Measurements from ENCODE around the gene LEO1. TPM values are rescaled to one million over a fixed set of nuclear protein-coding genes. Genes with fewer than 3 reads are reported as not detected.

LEO1 gene
- polyA plus RNA-seq, 3 donors, result 30.3 to 40.4 (median 39.1) TPM

DNA sequence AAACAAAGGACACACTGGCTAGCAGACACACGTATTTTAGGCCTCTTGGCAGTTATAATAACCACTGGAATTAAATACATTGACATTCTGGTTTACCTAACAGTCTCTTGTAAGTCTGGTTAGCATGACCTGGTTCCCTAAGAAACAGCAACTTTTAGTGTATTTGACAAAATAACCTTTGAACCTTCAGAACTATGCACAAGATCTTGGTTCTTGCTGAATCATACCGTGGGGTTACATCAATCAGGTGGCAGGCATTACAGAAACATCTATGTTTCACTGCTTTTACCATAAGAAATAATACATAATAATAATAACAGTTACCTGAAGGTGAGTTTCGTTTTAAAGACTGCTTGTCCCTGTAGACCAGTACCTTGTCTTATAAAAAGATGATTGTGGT, 18.8 kb downstream of the LEO1 start:
- DNase-seq (ENCODE audit: extremely low read depth in 1 of 11, low read depth in 9 of 11, low spot score in 4 of 11), result no peak

DNA sequence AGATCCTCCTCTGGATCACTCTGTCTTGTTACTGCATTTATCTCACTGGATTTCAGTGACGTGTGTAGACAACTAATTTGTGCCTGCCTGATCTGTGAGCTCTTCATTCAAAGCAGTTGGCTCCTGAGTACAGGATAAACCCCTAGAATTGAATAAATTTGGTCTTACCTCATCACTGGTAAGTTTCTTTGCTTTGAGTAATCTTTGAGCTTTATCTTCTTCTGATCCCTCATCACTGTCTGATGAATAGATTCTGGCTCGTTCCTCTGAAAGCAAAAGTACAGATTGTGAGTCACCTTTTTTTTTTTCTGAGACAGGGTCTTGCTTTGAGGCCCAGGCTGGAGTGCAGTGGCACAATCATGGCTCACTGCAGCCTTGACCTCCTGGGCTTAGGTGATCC, 24.5 kb downstream of the LEO1 start:
- no peak for DNase-seq (ENCODE audit: extremely low read depth in 1 of 11, low read depth in 9 of 11, low spot score in 4 of 11)

DNA sequence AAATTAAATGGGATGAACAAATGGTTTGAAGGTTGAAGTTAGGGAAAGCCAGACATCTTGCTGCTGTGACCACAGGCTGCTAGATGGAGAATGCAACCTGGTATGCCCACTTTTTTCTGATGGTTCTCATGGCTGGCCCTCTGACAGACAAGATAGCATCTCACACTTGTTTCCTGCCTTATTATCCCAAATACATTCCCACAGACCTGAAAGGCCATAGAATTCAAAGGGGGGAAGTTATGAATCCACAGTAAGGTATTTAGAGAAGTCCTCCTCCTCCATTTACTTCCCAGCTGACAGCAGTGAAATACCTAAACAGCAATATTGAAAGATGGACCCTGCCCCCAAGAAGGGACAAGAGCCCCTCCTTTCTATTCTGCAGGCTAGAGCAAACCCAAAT, 32.4 kb downstream of the LEO1 start:
- no peak for DNase-seq (ENCODE audit: extremely low read depth in 1 of 11, low read depth in 9 of 11, low spot score in 4 of 11)

DNA sequence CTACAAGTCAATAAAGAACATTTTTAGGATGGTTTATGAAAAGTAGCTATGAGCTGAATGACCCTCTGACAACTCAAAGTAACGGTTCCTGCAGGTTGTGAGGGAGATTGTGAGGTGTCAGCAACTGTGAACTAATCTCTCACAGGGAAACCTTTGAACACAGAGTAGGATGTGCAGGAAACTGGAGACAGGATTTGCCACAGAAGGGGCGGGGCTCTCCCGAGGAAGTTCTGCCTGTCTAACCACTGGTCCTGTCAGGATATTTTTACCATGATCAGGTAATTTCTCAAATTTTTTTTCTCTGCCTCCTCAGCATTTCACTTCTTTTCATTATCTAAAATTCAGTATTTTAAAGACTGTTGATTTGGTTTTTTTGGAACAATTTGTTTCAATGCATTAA, 33.3 kb downstream of the LEO1 start:
- no peak for DNase-seq (ENCODE audit: extremely low read depth in 1 of 11, low read depth in 9 of 11, low spot score in 4 of 11)

DNA sequence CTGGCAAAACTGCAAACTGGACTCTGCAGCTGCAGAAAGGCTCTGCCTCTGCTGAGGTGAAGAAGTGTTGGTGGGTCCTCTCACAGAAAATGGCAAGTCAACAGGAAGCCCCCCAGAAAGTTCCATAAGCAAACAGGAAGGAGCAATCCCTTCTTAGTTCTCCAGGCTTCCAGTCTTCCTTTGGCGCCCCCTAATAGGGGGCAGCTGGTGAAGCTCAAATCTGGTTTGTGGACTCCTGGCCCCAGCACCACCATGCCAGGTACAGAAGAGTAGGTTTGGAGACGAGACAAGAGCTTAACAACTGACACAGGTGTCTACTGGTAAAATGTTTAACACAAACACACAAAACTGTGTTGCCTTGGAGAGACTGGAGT, 35.5 kb downstream of the LEO1 start:
- DNase-seq (ENCODE audit: extremely low read depth in 1 of 11, low read depth in 9 of 11, low spot score in 4 of 11), result no peak

DNA sequence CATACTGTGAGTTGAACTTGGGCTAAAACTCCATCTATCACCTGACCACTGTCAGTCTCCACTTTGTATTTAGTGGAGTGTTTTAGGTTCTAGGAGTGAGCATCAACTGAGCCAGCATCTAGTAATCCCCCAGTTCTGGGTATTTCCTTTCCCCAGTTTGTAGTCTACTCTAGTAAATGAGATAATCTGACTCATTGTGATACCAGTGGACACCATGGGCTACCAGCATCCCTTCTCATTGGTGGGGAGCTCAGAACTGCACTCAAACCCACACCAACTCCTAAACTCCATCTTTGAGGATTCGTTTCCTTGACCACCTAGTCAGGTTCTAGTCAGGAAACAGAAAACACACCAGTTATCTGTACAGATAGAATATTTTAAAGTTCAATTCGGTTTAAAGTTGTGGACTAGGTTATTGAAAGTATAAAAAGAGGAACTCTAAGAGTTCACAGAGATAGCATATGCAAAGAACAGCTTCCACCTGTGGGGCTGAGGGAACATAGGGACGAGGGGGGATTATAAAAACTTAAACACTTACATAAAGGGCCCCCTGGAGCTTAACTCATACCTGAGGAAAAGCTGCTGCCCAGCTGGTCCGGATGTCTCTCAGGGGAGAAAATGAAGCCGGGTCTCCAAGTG, 36.0 kb downstream of the LEO1 start:
- DNase-seq (ENCODE audit: extremely low read depth in 1 of 11, low read depth in 9 of 11, low spot score in 4 of 11), result no peak

GRCh38 chr15:51932161-51932560, 39.4 kb downstream of the LEO1 start:
- no peak for DNase-seq (ENCODE audit: extremely low read depth in 1 of 11, low read depth in 9 of 11, low spot score in 4 of 11)

GRCh38 chr15:51931638-51932037, 39.9 kb downstream of the LEO1 start:
- DNase-seq (ENCODE audit: extremely low read depth in 1 of 11, low read depth in 9 of 11, low spot score in 4 of 11), result no peak

DNA sequence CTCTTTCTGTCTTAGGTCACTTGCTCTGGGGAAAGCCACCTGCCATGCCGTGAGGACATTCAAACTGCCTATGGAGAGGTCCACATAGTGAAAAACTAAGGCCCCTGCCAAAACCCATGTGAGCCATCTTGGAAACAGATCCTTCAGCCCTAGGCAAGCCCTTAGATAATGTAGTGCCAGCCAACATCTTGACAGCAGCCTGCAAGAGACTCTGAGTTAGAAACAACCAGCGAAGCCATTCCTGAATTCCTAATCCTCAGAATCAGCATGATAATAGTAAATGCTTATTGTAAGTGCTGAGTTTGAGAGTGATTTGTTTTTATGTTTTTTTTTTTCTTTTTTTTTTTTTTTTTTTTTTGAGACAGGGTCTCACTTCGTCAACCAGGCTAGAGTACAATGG, 40.6 kb downstream of the LEO1 start:
- no peak for DNase-seq (ENCODE audit: extremely low read depth in 1 of 11, low read depth in 9 of 11, low spot score in 4 of 11)

GRCh38 chr15:51926809-51927208, 44.8 kb downstream of the LEO1 start:
- DNase-seq (ENCODE audit: extremely low read depth in 1 of 11, low read depth in 9 of 11, low spot score in 4 of 11), result no peak

GRCh38 chr15:51924156-51925068, 47.2 kb downstream of the LEO1 start:
- no peak for DNase-seq (ENCODE audit: extremely low read depth in 1 of 11, low read depth in 9 of 11, low spot score in 4 of 11)

DNA sequence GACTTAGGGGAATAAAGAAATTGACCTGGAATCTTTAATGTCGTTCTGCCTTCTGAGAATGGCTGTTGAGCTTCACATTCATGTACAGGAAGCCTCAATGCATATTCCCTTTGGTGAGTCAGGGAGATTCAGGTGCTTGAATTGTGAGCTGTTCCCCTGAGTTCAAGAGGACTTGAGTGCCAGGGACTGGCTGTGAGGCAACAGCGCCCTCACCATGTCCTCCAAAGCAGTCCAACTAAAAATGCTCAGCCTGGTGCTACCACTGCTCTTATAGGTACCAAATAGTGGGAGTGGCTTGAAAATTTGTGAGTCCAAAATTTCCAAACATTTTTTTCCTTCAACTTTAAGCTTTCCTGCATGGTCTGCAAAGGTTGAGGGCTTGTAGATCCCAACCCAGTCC, 54.1 kb downstream of the LEO1 start:
- no peak for DNase-seq (ENCODE audit: extremely low read depth in 1 of 11, low read depth in 9 of 11, low spot score in 4 of 11)

DNA sequence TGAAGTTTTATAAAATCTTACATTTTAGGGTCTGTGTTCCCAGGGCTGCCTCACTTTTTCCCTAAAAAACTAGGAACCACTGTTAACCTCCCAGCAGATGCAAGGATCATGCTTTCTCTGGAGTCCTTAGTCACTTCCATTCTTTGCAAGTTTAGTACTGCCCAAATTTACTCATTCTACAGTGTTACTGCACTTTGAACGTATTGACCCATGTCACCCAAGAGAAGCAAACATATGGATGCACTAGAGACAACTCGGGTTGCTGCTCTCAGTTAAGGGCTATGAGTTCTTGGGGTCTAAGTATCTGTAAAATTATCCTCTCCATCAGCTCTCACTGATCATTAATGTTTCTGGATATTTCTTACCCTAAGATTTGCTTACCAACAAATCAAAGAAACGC, 59.0 kb downstream of the LEO1 start:
- DNase-seq (ENCODE audit: extremely low read depth in 1 of 11, low read depth in 9 of 11, low spot score in 4 of 11), result no peak

DNA sequence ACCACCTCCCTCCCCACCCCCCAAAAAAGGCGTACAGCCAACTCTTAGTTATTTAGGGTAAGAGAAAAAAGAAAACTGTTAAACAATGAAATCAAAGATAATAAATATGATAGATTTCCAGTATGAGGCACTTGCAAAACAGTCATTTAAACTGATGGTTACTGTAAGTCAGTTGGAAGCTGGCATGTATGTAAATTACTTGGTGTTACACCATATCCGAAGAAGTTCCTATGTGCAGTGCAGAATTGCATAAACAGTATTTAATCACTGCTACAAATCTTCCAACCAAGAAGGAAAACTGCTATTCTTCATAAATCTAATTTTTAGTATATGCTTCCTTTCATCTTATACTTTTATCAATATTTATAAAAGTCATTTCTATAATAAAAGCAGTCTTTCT, 62.0 kb downstream of the LEO1 start:
- no peak for DNase-seq (ENCODE audit: extremely low read depth in 1 of 11, low read depth in 9 of 11, low spot score in 4 of 11)

GRCh38 chr15:51908316-51908715, 63.3 kb downstream of the LEO1 start:
- DNase-seq (ENCODE audit: extremely low read depth in 1 of 11, low read depth in 9 of 11, low spot score in 4 of 11), result no peak

DNA sequence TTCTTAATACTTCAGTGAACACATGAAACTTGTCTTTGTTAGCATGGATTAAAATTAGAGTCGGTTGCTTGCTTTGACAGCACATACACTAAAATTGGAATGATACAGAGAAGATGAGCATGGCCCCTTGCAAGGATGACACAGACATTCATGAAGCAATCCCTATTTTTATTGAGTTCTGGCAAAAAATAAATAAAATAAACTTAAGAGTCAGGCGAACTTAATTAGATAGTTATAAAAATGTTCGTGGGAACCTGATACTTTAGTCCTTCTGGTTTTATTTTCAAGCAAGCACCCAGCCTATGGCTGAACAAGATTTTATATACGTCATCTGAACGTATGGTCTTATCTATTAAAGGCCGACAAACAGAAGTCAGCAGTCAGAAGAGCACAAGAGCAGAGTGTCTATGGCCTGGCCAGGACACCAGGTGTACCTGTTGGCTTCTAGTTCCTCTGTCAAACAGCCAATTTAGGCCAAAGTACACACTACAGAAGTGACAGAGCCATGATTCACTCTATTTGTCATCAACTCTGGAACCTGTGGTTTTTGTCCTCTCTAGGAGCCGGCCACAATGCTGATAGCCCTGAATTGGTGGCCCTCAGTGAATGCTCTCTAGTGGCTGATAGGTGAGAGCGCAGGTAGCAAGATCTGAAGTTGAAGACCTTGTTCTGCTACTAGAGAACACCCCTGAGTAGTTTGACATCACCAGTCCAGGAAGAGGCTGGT, 64.3 kb downstream of the LEO1 start:
- no peak for DNase-seq (ENCODE audit: extremely low read depth in 1 of 11, low read depth in 9 of 11, low spot score in 4 of 11)

DNA sequence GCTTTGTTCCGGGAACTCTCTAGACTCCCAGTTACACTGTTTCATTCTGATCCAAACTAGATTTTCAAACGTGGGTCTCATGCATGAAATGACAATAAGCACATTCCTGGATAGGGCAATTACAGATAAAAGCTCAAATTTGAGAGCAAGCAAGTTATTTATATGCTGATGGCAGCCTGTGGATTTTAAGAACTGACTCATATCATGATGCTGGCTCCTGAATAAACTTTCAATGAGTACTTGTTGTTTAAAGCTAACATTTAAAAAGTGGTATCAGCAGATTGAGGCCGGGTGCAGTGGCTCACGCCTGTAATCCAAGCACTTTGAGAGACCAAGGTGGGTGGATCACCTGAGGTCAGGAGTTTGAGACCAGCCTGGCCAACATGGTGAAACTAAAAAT, 66.6 kb downstream of the LEO1 start:
- no peak for DNase-seq (ENCODE audit: extremely low read depth in 1 of 11, low read depth in 9 of 11, low spot score in 4 of 11)

DNA sequence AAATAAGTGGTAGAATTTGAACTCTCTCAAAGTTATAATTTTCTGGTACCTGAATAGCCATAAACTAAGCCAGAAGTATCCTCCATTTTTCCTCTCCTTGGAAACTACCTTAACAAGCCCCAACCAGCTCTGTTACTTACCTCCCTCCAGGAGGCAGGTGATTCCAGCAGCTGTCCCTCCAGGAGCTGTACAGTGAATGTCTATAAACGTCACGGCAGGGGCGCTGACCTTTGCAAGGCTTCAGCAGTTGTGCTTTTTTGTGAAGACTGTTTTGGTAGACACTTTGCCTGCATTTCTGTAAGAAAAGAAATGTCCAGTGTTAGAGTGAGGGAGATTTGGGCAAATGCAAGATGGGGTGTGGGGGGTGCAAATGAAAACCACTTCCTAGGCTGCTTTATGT, 67.2 kb downstream of the LEO1 start:
- DNase-seq (ENCODE audit: extremely low read depth in 1 of 11, low read depth in 9 of 11, low spot score in 4 of 11), result no peak

- DNase-seq (ENCODE audit: extremely low read depth in 1 of 11, low read depth in 9 of 11, low spot score in 4 of 11), result no peak
These were observed 82.1 kb downstream of the LEO1 start for GRCh38 chr15:51889486-51889885.

DNA sequence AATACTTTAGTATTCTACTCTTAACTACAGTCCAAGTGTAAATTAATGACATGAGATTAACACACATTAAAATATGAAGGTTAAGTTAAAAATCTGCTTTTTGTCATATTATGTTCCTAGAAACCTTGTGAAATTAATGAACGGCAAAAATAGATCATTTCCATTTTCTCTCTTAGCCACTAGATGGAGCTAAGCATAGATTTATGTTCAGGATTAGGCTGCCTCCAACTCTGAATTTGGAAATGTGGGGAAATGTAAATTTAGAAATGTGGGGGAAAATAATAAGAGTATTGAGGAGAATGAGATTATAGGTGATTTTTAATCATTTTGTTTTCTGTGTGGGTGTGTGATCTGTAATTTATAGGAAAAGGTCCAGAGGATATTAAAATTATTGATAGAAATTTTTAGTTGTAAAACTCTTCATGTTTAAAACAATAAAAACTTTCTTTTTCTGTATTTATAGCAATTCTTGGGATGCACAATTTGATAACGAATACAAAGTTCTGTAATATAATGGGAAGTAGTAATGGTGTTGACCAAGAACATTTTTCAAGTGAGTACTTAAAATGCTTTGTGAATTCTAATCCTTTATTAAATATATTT, 82.9 kb downstream of the LEO1 start:
- DNase-seq (ENCODE audit: extremely low read depth in 1 of 11, low read depth in 9 of 11, low spot score in 4 of 11), result no peak
